NCI-H2196 treated with DMSO at 0.1 percent for 48 hours (cell line): ENCODE data around the gene MVB12A.

Experiments used
- DNase-seq: peaks from one replicate; lab custom pipeline; 2025; ENCODE audit not compliant: unreplicated experiment; lab: John Stamatoyannopoulos, UW

The MVB12A gene

DNA sequence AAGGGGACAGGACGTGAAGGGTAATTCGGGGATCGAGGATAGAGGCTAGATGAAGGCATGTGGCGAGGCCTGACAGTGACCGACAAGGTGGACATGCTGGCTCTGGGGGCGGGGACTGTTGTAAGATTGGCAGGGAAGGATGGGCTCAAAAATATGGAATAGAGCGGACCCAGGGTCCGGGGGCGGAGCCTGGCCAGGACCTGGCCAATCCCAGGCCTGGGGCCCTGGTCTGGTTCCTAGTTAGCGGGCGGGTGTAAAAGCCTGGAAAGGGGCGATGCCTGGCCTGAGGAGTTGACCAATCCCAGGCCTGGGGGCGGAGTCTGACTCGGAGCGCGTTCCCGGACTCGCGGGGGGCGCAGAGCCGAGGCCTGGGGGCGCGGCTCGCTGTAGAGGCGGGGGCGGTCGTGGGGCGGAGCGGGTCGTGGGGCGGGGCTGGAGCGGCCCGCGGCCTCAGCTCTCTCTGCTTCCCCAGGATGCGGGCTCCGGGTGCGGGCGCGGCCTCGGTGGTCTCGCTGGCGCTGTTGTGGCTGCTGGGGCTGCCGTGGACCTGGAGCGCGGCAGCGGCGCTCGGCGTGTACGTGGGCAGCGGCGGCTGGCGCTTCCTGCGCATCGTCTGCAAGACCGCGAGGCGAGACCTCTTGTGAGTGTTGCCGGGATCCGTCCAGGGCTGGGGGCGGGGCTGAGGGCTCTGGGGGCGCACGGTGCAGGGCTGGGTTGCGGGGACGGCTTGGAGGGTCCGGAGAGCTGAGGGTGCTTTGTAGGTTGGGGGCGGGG, 50.4 kb downstream of the MVB12A start, which contains the start of gene SLC27A1:
Gene SLC27A1, plus strand, starts transcription at position 457 of the 774 bp plus-strand sequence. Its CDS starts 17 bp downstream, at position 474.
- peak; percentile 98 for DNase-seq

DNA sequence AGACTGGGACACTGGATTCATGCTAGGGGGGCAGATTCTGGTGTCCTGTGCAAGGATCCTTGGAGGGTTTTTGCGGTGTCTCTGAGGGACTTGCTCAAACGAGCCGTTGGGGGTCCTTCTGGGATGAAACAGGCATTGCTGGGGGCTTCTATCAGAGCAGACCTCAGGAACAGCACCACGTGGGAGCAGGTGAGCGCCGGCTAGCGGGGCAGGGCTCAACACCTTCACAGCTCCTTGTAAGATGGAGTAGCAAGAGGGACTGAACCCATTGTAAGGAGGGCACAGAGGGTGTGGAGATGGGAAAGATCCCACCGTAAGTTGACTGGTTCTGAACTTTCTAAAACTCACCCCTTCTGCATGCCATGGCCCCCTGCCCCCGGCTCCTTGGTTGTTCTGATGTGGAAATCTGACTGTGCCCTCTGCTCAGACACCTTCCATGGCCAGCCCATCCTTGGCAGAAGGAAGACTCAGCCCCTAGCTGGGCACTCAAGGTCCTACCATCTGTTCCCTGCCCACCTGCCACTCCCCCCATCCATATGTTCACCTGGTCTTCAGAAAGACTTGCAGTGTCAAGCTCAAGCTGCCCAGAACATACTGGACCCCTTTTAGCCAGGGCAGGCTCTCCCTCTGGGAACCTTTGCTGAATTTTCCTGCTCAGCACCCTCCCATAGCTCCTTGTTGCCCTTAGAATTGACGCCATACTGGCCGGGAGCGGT, 51.7 kb downstream of the MVB12A start:
- DNase-seq, result no peak

DNA sequence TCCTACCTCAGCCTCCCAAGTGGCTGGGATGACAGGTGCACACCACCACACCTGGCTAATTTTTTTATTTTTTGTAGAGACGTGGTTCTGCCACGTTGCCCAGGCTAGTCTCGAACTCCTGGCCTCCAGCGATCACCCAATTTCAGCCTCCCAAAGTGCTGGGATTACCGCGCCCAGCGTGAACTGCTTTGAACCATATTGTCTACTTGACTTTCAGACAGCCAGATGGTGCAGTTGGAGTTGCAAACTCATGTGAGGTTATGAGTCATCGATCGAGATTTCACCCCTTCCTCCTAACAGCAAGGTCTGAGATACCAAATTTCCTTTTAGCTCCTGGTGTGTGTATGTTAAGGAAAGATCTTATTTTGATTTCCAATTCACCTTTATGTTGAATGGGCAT, 53.2 kb downstream of the MVB12A start:
- DNase-seq, result no peak
